MM.1S (cell line): ENCODE measurements around the gene RNF150.

Experiments used
- CTCF ChIP-seq: fragments of 300-600 bp; sonication (generic); IDR thresholded peaks from 2 replicates; pipeline ENCODE4 v1.5.1; 2016; ENCODE audit warnings: antibody characterized with exemption, low read length, mixed read lengths
- EZH2 ChIP-seq: fragments of 300-600 bp; sonication (generic); optimal IDR thresholded peaks from 2 replicates; pipeline ENCODE3; 2017; ENCODE audit warnings: low read depth, mild to moderate bottlenecking, antibody characterized with exemption, low read length, mixed read lengths

DNA sequence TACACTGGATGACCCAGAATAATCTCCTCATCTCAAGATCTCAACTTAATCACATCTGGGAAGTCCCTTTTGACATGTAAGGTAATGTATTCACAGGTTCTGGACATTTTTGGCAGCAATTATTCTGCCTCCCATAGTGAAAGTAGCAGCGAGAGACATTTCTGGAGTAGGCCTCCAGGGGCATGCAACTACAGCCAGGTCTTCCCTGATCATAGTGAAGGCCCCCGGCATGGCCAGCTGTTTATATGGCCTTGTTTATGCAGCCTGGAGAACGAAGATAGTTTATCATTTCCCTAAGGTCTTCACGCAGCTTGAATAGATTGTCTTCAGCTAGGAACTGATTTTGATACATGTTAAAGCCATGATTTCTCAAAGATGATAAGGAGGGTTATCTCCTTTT is 139.9 kb downstream of the RNF150 start:
- TF ChIP-seq CTCF (no peak), EZH2 (no peak)
